ENCODE measurements around the gene FAM20A. TPM values are rescaled to one million over a fixed set of nuclear protein-coding genes. Genes with fewer than 3 reads are reported as not detected.

Gene FAM20A
- total RNA-seq, 2 donors from 2014 or later = 24.8 to 25.3 TPM

DNA sequence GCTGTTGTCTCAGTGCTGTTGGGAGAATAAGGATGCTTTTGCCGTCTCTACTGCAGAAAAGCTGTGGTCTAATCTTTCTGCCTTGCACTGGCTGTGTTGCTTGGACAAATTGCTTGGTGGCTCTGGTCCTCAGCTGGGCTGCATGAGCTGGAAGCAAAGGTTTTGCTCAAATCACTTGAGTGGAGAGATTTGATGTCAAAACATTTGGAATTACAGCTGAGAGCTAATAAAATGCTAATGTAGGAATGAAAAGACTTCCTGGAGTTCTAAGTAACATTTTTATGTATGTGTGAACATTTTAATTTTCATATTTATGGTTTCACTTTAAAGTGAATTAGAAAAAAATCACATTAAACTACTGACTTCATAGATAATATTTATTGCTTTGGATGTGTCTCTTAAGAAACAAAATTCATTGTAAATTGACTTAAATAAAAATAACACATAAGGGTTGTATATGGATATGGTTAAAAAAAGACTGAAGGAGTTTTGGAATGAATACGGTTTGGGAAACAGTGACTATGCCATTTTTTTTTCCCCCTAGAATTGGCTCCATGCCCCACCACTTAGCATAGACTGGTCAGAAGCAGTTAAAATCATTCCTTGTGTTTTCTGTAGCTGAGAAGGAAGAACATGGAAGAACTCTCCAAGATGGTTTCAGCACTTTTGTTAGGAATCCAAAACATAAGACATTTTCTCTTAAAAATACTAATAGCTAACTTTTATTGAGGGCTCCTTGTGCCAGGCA, 39.2 kb upstream of the FAM20A start:
- Histone ChIP-seq H3K4me1 (ENCODE audit: control insufficient read depth in 1 of 2, low read depth in 2 of 2) (no peaks in the 10 kb centered on the region), H3K27ac (no peak overlapping the region), H3K36me3 (no peaks in the 10 kb centered on the region), H3K9me3 (no peaks in the 10 kb centered on the region), H3K27me3 (replicated peaks; ENCODE audit: insufficient read depth) (no peaks in the 10 kb centered on the region), H3K4me3 (no peak overlapping the region)
- TF ChIP-seq, protein P1, sequence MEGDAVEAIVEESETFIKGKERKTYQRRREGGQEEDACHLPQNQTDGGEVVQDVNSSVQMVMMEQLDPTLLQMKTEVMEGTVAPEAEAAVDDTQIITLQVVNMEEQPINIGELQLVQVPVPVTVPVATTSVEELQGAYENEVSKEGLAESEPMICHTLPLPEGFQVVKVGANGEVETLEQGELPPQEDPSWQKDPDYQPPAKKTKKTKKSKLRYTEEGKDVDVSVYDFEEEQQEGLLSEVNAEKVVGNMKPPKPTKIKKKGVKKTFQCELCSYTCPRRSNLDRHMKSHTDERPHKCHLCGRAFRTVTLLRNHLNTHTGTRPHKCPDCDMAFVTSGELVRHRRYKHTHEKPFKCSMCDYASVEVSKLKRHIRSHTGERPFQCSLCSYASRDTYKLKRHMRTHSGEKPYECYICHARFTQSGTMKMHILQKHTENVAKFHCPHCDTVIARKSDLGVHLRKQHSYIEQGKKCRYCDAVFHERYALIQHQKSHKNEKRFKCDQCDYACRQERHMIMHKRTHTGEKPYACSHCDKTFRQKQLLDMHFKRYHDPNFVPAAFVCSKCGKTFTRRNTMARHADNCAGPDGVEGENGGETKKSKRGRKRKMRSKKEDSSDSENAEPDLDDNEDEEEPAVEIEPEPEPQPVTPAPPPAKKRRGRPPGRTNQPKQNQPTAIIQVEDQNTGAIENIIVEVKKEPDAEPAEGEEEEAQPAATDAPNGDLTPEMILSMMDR (IDR thresholded peaks at IDR 0.05) = no peak
- no peak for ATAC-seq (ENCODE audit: insufficient number of reproducible peaks, low FRiP score, low read depth)
- no peak for DNase-seq (ENCODE audit: low spot score)

DNA sequence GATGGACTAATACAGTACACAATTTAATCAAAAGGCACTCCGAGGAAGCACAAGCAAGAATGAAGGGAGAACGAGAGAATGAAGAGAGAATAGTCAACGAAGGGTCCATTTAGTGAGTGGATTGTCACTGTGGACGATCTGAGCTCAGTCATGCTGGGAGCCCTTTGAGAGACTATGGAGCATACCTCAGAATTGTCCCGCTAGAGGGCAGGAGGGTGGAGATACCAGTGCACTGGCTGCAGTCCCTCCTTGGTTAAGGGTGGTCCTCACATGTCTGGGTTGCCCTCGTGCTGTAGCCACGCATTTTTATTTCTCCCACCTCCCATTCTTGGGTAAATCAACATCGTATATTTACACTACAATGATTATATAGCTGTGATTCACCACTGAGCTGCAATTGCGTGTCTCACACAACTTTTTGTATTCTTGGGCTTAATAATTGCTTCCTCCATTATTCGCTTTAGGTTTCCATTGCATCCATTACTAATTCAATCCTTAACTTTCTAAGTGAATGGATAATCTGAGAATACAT, 33.2 kb upstream of the FAM20A start:
- DNase-seq (ENCODE audit: low spot score) = no peak
- H3K4me3 ChIP-seq = no peak overlapping the region
- no peaks in the 10 kb centered on the region for H3K27me3 ChIP-seq (replicated peaks; ENCODE audit: insufficient read depth)
- no peak for ATAC-seq (ENCODE audit: insufficient number of reproducible peaks, low FRiP score, low read depth)
- no peaks in the 10 kb centered on the region for H3K9me3 ChIP-seq
- H3K36me3 ChIP-seq = no peaks in the 10 kb centered on the region
- H3K27ac ChIP-seq = no peak overlapping the region
- H3K4me1 ChIP-seq (ENCODE audit: control insufficient read depth in 1 of 2, low read depth in 2 of 2) = no peaks in the 10 kb centered on the region
- TF ChIP-seq, protein P1 (IDR thresholded peaks at IDR 0.05) = no peak

DNA sequence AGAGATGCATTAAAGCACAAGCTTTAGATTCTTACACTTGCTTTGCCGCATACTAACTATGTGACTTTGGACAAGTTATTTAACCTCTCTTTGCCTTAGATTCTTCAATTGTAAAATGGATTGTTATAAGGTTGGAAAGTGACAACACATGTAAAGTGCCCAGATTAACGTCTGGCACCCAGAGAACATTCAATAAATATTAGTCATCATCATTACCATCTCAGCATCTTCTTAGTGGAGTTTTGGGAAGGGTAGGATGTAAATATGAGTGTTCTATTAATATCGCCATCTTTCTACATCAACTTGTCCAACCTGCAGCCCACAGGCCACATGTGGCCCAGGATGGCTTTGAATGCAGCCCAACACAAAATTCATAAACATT, 27.4 kb upstream of the FAM20A start:
- no peak for DNase-seq (ENCODE audit: low spot score)
- ATAC-seq (ENCODE audit: insufficient number of reproducible peaks, low FRiP score, low read depth) = no peak
- H3K9me3 ChIP-seq = no peaks in the 10 kb centered on the region
- no peaks in the 10 kb centered on the region for H3K4me1 ChIP-seq (ENCODE audit: control insufficient read depth in 1 of 2, low read depth in 2 of 2)
- no peaks in the 10 kb centered on the region for H3K36me3 ChIP-seq
- no peak overlapping the region for H3K4me3 ChIP-seq
- H3K27me3 ChIP-seq (replicated peaks; ENCODE audit: insufficient read depth) = no peaks in the 10 kb centered on the region
- no peak overlapping the region for H3K27ac ChIP-seq
- TF ChIP-seq, protein P1 (IDR thresholded peaks at IDR 0.05) = no peak

DNA sequence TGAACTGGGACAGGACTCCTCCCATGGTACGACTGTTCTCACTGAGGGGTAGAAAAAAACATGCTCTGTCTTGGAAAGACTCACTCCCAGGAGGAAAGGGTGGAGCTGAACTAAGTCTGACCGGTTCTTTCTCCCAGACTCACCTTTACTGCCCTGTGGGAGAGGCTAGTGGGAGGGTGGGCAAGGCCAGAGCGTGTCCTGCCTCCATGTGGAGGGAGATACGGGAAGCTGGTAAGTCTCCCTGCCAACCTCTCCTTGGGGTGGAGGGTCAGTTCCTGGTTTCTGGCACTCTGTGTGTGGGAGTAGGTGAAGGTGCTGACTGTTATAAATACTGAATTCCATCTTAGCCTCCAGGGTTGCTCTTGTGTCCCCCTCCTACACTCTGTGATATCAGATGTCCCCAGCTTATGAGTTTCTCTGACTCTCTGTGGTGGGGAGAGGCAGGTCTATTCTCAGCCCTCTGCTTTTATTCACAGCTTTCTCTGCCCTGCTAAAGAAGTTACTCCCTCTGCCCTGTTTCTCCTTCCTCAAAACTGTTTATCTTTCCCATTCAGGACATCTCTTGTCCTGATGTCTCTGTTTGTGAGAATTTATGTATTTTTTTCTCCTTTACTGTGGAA, 26.9 kb upstream of the FAM20A start:
- TF ChIP-seq, protein P1 (IDR thresholded peaks at IDR 0.05) = no peak
- no peaks in the 10 kb centered on the region for H3K4me1 ChIP-seq (ENCODE audit: control insufficient read depth in 1 of 2, low read depth in 2 of 2)
- H3K36me3 ChIP-seq = no peaks in the 10 kb centered on the region
- H3K27me3 ChIP-seq (replicated peaks; ENCODE audit: insufficient read depth) = no peaks in the 10 kb centered on the region
- ATAC-seq (ENCODE audit: insufficient number of reproducible peaks, low FRiP score, low read depth) = no peak
- no peak for DNase-seq (ENCODE audit: low spot score)
- H3K4me3 ChIP-seq = no peak overlapping the region
- H3K27ac ChIP-seq = no peak overlapping the region
- H3K9me3 ChIP-seq = no peaks in the 10 kb centered on the region

DNA sequence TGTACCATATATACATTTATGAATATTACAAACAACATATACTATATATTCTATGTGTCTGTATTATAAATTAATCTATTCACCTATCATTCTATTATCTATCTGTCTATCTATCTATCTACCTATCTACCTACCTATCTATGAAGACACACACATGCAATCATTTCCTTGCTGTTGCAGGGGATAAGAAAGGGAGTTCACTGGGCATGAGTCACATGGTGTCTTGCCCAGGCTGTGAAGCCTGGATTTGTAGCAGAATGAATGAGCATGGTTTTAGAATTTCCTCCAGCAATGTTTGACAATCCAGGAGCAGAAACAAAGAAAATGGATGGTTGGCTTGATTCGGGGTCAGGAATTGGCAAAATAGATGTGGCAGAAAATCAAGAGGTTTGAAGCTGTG, 23.2 kb upstream of the FAM20A start:
- TF ChIP-seq, protein P1 (IDR thresholded peaks at IDR 0.05) = no peak
- Histone ChIP-seq H3K27ac (no peak overlapping the region), H3K4me1 (ENCODE audit: control insufficient read depth in 1 of 2, low read depth in 2 of 2) (peaks cover 0 to 7% of the 10 kb centered on the region in 2 donors), H3K27me3 (replicated peaks; ENCODE audit: insufficient read depth) (no peaks in the 10 kb centered on the region), H3K4me3 (no peak overlapping the region), H3K36me3 (no peaks in the 10 kb centered on the region), H3K9me3 (no peaks in the 10 kb centered on the region)
- no peak for ATAC-seq (ENCODE audit: insufficient number of reproducible peaks, low FRiP score, low read depth)
- DNase-seq (ENCODE audit: low spot score) = no peak

All from thoracic aorta (tissue), 2 donors.